ENCODE measurements around the gene KCTD15.

KCTD15 gene, protein sequence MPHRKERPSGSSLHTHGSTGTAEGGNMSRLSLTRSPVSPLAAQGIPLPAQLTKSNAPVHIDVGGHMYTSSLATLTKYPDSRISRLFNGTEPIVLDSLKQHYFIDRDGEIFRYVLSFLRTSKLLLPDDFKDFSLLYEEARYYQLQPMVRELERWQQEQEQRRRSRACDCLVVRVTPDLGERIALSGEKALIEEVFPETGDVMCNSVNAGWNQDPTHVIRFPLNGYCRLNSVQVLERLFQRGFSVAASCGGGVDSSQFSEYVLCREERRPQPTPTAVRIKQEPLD

DNA sequence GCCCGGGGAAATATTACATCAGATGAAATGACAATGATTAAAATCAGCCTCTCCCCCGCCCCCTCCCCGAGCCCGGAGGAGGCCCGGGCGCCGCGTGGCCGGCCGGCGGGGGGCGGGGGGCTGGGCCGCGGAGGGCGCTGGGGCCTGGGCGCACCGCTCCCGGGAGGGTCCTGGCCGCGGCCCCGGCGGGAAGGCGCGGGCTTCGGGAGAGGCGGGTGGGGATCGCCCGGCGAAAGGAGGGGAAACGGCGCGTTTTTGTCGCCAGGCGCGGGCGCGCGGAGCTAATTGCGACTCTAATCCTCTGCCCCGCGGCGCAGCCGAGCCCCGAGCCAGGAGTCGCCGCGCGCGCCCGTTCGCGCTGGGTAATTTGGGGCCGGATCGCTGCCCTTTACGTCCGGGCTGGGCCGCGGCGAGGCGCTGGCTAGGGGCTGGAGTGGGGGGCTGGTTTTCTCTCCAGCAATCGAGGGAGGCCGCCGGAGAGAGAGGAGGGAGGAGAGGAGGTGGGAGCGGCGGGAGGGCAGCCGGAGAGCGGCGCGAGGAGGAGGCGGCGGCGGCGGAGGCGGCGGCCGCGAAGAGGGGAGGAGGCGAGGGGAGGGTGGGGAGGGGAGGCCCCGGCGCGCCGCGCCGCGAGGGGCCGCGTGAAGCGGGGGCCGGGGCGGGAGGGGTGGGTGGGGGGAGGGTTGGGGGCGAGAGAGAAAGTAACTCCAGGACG lies at the start of gene KCTD15:
Gene KCTD15, plus strand, starts transcription at position 707 of the 712 bp plus-strand sequence. CDS start 3,585 bp downstream, outside the sequence.
- peak; percentile 58 for DNase-seq

DNA sequence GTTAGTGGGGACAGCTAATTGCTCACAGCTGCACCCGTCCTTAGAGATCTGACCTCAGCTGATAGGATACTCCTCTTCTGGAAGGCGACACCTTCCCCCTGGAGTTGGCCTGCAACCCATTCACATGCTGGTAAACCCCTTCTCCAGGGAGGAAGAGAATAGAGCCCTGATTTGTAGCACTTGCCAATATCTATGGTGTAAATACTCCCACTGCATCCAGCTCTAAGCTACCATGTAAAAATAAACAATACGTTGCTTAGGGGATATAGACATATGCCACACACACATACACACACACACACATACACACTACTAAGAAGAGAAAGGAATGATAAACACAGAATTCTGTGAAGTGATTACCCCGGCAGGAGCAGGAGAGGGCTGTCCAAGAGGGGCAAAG lies 49.4 kb upstream of the KCTD15 start:
- DNase-seq = no peak

DNA sequence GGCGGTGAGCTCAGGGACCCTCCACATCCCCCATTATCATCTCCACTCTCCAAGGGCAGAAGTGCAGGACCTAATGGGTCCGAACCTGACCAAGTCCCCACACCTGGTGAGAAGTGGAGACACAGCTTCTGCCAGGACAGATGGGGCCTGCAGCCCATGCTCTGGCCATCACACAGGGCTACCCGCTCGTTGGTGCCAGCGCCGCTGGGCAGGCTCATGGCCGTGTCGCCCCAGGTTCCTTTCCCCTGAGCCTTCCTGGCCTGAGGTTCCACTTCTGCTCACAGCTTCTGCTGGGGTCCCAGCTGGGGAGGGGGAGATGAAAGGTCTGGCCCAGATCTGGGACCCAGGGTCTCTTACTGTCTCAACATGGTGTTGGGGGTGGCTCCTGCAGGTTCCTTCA lies 48.4 kb upstream of the KCTD15 start:
- no peak for DNase-seq

DNA sequence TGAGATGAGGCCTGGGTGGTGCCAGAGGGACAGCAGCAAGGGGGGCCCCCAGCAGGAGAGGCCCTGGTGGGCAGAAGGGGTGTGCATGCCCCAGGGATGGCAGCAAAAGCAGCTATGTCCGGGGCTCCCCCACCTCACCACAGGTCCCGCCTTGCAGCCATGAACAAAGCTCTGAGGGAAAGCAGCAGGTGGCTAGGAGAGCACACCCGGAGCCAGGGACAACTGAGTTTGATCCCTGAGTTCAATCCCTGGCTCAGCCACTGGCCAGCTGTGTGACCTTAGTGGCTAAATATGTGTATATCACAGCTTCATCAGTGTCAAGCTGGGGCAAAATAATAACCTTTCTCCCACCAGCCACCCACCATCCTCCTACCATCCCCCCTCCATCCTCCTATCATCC lies 47.7 kb upstream of the KCTD15 start:
- no peak for DNase-seq

DNA sequence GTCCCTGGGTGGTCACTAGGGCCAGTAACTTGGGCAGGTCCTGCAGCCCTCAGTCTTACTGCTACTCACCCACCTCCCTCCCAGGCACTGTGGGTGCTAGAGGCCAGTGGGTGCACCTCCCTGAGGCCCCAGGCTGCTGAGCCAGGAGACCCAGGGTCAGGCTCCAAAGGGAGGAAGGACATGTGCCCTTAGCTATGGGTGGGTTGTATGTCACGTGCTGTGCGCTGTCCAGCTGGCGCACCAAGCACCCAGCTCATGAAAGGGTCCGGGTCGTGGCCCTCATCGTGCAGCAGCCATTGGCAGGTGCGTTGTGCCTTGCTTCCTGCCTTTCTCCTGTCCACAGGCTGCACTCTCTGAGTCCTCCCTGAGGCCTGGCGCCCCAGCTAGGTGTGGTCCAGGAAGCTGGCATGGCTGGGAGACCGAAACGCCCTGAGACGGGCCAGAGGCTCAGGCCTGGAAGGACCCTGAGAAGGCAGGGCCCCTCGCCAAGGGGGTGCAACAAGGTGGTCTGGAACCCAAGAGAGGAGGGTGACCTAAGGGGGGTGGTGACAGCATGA lies 47.0 kb upstream of the KCTD15 start:
- no peak for DNase-seq

DNA sequence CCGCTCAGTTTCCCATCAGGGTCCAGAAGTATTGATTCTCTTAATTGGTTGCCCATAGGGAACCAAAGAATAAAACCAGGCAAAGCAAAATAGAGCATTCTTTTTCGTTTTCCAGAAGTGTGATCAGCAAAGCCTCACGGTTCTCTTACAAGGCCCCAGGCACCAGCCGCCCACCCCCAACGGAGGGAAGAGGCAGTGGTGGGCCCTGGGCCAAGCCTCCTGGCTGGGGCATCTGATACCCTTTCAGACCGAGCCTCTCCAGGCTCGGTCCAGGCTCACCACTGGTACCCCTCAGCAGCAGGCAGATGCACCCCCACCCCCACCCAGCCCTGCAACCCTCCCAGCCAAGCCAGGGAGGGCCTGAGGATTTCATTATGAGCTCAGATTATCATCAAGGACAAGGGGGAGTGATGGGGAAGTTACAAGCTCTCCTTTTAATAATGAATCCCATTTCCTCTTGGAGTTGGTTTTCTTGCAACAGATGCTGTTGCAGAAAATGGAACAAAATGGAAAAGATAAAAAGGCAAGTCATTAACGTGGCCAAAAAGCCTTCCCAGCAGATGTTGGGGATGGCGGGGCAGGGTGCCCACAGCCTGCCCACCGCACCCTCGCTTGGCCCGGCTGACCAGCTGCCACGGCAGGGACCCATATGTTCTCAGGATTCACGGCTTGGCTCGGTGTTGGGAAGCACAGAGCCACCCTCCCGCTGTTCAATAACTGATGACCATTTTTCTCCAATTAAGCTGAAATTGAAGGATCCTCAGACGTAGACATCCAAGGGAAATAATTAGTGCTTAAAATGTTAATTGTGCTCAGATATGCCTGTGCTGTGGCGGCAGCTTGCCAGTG lies 45.9 kb upstream of the KCTD15 start:
- no peak for DNase-seq

DNA sequence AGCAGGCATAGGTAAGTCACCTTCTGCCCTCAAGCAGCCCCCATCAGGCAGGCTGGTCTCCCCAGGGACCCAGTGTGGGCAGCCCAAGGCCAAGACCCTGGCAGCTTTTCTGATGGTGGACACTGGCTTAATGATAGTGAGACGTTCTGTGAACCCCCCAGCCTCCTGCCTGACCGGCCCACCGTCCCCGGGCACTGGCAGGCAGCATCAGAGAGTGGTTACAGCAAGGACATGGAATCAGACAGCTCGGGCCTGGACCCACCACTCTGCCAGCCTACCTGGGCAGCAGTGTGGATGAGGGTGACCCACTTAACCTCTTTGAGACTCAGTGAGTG lies 45.3 kb upstream of the KCTD15 start:
- DNase-seq = no peak

DNA sequence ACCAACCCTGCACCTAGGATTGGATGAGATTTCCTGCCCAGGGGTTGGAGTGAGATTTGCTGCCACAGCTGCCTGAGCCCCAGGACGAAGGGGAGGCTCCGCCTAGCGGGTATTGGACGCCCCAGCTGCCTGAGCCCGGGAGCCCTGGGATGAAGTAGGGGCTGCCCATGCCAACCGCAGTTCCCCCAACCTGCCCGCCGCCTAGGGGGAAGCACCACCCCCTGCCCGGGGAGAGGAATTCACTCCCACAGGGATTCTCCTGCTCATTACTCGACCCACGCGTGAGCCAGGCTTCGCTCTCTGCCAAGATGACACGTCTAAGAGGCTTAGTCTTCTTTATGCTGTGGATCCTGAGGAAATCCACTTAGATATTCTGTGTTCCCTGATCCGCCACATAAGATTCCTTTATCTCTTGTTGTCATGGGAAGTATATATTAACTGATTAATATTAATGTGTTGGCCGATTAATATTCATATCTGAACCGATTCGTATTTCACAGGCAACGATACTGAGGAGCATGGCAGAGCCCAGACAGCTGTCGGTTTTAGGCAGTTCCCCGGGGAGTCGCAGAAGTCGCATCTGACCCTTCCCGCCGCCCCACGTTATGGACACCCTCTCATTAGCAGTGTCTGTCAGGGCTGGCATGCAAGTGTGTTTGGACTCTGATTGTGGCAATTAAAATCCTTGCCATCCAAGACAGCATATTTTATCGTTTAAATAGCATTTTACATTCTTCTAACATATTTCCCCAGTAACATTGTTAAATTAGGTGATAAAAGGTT lies 44.5 kb upstream of the KCTD15 start:
- no peak for DNase-seq

DNA sequence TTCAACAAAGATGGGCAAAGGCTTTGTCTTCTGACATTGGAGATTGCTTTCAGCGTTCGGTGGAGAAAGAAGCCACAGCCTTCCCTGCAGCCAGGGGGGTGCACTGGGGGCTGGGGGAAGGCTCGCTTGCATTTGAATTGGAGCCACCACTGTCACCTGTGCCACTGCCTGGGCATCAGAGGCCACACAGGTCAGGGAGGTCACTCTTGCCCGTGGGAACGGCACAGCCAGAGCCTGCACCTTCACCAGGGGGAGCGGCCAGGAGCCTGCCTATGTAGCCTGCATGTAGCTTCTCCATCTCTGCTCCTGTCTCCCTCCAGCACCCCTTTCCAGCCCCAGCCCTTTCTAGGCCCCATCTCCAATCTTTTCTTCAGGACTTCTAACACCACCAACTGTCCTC lies 43.7 kb upstream of the KCTD15 start:
- DNase-seq = no peak

DNA sequence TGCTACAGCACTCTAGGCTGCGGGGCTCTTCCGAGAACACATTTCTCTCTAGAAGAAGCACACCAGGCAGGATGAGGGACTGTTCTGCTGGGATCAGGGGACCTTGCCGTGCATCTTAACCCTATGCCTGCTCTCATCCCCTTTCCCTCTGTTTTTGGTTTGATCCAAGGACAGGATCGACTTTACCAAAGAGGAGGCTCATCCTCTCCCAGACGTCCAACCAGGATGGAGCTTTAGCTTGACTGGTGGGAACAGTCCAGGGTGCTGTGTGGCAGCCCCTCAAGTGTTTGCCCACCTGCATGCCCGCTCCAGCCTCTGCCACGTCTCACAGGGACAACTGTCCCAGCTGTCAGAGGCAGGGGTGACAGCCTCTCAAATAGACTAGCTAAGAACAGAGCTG lies 42.3 kb upstream of the KCTD15 start:
- DNase-seq = no peak

DNA sequence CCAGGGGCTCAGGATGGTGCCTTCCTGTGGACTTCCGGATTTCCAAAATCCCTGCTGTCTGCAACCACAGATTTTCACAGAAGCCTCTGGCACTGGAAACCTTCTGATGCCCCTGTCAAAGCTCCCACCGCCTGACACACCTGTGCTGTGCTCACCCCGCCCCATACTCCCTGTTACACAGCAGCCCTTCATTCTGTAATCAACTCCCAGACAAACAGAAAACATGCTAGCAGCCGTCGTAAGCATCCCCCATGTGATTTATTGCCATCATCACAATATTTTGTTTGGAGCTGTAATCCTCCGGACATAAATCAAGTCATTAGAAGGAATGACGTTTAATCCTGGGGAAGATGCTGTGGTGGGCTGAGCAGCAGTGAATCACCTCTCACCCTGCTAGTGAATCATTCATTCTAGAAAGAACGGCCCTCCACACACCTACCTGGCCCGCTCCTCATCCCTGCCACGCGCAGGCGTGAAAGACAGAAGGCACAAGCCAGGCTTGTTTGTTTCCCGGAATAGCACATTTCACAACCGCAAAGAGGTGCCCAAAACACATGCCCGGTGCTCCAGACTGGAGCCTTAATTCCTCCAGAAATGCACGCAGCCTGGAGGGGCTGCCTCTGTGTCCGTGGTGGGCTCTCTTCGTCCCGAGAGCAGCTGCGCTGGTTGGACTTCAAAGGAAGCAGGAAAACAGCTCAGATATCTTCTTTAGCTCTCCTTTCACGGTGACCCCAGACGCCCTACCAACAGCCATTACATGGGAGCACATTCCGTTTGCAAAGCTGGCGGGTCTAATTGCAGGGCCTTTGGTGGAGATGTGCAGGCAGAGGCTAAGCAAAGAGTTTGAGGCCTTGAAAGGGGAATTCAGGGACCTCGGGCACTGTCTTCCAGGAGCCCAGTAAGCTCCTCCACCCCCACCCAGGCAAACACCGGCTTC lies 41.3 kb upstream of the KCTD15 start:
- DNase-seq = no peak

DNA sequence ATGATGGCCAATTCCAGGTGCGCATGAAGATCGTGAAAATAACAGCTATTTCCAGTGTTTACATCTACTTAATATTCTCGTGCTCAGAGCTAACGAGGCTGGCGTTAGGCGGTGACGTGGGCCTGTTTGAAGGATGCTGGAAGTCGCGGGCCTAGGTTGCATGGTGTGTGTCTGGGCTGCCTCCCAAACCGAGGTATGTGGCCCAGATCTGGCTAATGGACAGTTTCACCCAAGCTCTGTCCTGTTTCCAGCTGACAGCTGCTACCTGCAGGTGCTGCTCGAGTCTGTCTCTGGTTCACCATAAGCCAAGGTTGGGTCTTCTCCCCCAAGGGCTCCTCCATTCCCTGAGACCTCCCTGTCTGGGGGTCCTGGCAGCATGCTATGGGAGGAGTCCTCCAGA lies 40.5 kb upstream of the KCTD15 start:
- no peak for DNase-seq

DNA sequence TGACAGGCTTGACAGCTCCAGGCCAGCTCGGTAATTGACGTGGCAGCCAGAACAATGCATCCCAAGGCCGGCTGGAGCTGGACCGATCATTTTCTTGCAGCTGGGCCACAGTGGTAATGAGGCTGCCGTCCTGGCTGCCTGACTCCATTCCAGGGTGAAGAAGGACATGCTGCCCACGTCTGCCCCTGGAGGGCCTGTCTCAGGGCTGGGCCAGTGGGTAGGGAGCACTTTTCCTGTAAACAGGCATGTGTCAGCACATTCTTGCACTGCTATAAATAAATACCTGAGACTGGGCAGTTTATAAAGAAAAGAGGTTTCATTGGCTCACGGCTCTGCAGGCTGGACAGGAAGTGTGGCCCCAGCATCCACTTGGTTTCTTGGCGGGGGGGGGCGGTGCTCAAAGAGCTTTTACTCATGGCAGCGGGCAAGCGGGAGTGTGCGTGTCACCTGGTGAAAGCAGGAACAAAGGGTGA lies 38.1 kb upstream of the KCTD15 start:
- DNase-seq = no peak

DNA sequence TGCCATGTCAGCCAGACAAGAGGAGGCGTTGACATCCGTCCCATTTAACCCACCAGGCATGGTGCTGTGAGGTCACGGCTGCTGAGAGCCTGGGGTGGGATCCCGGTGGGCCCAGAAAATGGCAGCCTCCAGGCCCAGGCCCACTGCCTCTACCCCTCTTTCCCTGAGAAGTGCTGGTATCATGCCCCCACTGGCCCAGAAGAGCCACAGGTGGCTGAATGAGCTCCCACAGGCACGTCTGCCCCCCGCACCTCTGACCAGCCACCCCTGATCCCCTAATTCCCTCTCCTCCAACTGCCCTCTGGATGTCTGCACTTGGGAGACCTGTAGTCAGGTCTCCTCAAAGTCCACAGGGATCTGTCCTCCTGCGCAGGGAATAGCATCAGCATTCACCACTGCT lies 37.3 kb upstream of the KCTD15 start:
- DNase-seq = no peak

DNA sequence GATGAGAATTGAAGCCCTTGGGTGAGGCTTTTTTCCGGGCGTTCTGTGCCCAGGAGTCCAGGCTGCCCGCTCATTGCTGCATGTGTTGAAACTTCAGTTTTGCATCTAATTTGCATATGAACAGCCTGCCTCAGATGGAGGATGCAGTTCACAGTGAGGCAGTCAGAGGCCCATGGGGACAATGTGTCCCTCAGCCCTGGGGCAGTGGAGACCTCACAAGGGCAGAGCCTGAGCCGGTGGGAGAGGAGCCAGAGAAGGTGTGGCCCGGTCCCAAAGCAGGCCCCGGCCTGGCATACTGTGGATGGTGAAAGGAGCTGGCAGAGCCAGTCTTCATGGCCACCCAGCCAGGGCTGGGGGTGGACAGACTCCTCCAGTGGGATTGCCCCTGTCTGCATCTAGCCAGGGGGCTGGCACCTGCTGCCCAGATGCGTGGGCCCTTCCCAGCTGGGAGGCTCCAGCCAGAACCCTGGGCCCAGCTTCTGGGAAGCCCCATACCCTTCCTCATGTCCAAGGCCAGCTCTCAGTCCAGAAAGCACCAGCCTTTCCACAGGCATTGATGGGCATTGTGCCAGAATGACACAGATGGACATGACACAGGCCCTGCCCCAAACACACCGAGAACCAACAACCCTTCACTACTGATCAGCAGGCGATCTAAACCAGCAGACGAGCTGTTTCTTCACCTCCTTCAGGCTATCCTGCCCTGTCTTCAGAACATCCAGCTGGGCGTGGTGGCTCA lies 32.9 kb upstream of the KCTD15 start:
- DNase-seq = no peak

DNA sequence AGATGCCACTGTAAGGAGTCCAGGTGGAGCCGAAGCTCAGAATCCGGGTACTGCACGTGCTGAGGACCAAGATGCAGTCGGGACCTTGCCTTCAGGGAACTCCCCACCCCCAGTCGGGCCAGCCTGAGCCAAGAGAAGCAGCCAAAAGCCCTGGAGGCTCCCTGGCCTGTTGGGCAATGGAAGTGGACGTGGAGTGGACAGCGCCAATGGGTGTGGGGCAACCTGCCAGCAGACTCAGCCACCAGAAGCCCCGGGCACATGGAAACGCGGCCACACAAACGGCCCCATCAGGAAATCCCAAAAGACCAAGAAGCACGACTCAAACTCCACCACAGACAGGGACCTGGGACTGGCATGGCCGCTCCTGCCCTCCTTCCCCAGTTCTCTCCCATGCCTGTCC lies 30.0 kb upstream of the KCTD15 start:
- no peak for DNase-seq

DNA sequence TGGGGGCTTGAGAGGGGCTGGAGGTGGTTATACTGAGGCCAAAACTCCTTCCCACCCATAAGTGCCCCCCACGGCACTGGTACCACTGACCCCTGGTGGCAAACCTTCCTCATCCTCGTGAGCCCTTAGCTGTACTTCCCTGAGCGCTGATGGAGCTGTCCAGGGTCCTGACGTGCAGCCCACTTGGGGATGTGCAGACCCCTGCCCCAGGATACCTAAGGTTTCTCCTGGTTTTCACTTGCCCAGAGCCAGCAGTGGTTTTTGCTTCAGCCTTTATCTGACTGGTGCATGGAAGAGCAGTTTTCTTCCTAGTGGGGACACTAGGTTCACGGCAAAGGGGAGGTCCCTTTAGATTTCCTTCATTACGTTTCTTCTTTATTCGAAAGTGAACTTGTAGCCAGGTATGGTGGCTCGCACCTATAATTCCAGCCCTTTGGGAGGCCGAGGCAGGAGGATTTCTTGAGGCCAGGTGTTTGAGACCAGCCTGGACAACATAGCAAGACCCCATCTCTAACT lies 28.7 kb upstream of the KCTD15 start:
- DNase-seq = no peak

DNA sequence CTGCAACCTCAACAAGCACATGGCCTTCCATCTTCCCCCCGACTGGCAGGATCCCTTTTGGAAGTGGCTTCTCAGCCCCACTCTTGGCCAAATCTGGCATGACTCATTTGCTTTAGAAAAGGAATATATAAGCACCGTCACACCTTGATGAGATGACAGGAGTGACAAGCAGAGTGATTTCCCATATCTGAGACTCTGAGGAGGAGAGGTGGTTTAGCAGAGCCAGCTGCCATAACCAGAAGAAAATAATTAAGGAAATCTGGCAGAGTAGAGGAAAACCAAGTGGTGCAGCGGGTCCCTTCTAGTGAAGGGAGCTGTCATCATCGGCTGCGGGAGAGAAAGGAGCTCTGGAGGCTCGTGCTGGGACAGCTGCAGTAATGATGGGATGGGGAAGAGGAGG lies 27.5 kb upstream of the KCTD15 start:
- no peak for DNase-seq

DNA sequence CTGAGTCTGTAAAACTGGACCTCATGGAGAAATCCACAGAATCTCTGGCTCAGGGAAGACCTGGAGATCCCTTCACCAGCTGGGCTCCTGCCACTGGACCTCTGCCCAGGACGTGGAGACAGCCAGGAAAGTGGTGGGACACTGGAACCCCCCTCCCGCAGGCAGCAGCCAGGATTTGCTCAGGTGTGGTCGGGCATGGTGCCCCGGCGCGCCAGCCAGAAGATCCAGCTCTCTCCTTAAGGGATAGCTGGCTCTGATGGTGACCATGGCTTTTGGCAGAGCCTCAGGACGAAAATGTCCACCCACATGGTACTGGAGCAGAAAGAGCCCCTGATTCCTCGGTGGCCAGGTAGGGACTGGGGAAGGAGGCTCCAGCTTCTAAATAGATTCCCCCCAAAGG lies 26.6 kb upstream of the KCTD15 start:
- no peak for DNase-seq

DNA sequence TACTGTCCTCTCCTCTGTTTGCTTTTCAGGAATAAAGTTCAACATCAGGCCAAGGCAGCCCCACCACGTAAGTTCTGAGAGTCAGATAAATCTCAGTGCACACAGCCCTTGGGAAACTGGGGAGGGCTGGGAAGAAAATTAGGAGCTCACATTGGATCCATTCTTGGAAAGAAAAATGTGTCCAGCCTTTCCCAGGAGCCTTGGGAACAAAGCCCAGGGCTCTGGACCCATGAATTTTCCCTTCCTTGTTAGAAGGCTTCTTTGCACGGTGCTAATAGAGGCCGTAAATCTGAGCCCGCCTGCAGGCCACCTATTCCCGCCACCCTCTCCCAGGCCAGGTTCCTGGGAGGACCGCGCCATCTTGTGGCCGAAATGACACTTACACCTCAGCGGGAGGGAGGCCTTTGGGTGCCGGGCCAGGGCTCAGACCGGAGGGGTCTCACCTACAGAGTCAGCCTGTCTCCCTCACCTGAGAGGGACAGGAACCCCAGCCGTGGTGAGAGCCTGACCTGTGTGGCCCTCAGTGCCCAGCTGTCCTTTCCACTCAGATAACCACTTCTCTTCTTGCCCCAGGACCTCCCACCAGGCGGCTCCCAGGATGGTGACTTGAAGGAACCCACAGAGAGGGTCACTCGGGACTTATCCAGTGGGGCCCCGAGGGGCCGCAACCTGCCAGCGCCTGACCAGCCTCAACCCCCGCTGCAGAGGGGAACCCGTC lies 25.1 kb upstream of the KCTD15 start:
- peak; percentile 73 for DNase-seq
